GM23248 (cell line): Measurements from ENCODE around the gene ANKRA2. TPM values are rescaled to one million over a fixed set of nuclear protein-coding genes. Genes with fewer than 3 reads are reported as not detected.

Experiments
- DNase-seq: peaks from one replicate; pipeline ENCODE4 v3.0.0-alpha.2; 2015
- H2AFZ ChIP-seq: fragments of 200-600 bp; sonication (generic); 2 replicates; pipeline ENCODE4 v1.6.1; 2016; ENCODE audit warnings: antibody characterized with exemption
- H3F3A ChIP-seq: fragments of 200-600 bp; sonication (generic); 2 replicates; pipeline ENCODE4 v1.6.1; 2016; ENCODE audit warnings: mild to moderate bottlenecking, antibody characterized with exemption, mixed run types; ENCODE audit not compliant: insufficient read depth
- H3K27ac ChIP-seq: fragments of 200-600 bp; sonication (generic); 2 replicates; pipeline ENCODE4 v1.5.1; 2016; ENCODE audit warnings: mild to moderate bottlenecking
- H3K27me3 ChIP-seq: fragments of 200-600 bp; sonication (generic); replicated peaks from 2 replicates; pipeline ENCODE4 v1.6.1; 2016; ENCODE audit warnings: mild to moderate bottlenecking; ENCODE audit not compliant: insufficient read depth
- H3K36me3 ChIP-seq: fragments of 200-600 bp; sonication (generic); 2 replicates; pipeline ENCODE4 v1.6.1; 2016; ENCODE audit warnings: low read depth, mild to moderate bottlenecking
- H3K4me1 ChIP-seq: fragments of 200-600 bp; sonication (generic); 2 replicates; pipeline ENCODE4 v1.6.1; 2016; ENCODE audit warnings: mild to moderate bottlenecking; ENCODE audit not compliant: insufficient read depth
- H3K4me2 ChIP-seq: fragments of 200-600 bp; sonication (generic); one replicate; pipeline ENCODE4 v1.6.1; 2016; ENCODE audit warnings: mild to moderate bottlenecking; ENCODE audit not compliant: unreplicated experiment
- H3K4me3 ChIP-seq: fragments of 200-600 bp; sonication (generic); 2 replicates; pipeline ENCODE4 v1.5.1; 2016; ENCODE audit warnings: mild to moderate bottlenecking
- H3K79me2 ChIP-seq: fragments of 200-600 bp; sonication (generic); 2 replicates; pipeline ENCODE4 v1.6.1; 2016; ENCODE audit warnings: mild to moderate bottlenecking; ENCODE audit not compliant: insufficient read depth
- H3K9ac ChIP-seq: fragments of 200-600 bp; sonication (generic); 2 replicates; pipeline ENCODE4 v1.6.1; 2016; ENCODE audit warnings: mild to moderate bottlenecking
- H3K9me2 ChIP-seq: fragments of 200-600 bp; sonication (generic); 2 replicates; pipeline ENCODE4 v1.6.1; 2016; ENCODE audit warnings: mixed run types, mild to moderate bottlenecking, moderate library complexity; ENCODE audit not compliant: insufficient read depth
- H3K9me3 ChIP-seq: fragments of 200-600 bp; sonication (generic); one replicate; pipeline ENCODE4 v1.6.1; 2017; ENCODE audit warnings: low read depth
- H4K20me1 ChIP-seq: fragments of 200-600 bp; sonication (generic); 2 replicates; pipeline ENCODE4 v1.6.0; 2016; ENCODE audit not compliant: insufficient read depth
- EZH2 ChIP-seq: fragments of 200-600 bp; sonication (generic); IDR thresholded peaks from 2 replicates; pipeline ENCODE4 v1.6.1; 2018; ENCODE audit warnings: antibody characterized with exemption, mild to moderate bottlenecking; ENCODE audit not compliant: insufficient read depth, poor library complexity, severe bottlenecking
- EZH2phosphoT487 ChIP-seq: fragments of 200-600 bp; sonication (generic); IDR thresholded peaks from 2 replicates; pipeline ENCODE4 v1.6.1; 2018; ENCODE audit warnings: antibody characterized with exemption, moderate library complexity, mild to moderate bottlenecking, low read depth; ENCODE audit not compliant: insufficient read depth
- WGBS, 2 experiments: methylation state at CpG; one replicate each; pipeline ENCODE4 v1.1.6; 2015 to 2017; ENCODE audit warnings: low lambda C conversion rate in 2 of 2, low coverage in 1 of 2; ENCODE audit errors: missing lambda C conversion rate in 2 of 2; 5-methylcytosine and 5-hydroxymethylcytosine counted together
- in situ Hi-C: fragments of 300-500 bp; cut with MboI; formaldehyde crosslinking; loops from 2 replicates; pipeline ENCODE4 v1.15.0; 2020
- polyA plus RNA-seq: library from polyadenylated mRNA; unstranded; fragments of >200 nt; fragmentation: Nextera tagmentation; extraction: Ambion mirVana; gene quantifications from 2 replicates; pipeline ENCODE4 v1.2.1, GENCODE V29; 2016
- total RNA-seq: library from RNA; depleted of rRNA; stranded (reverse); fragments of >200 nt; shearing (Covaris generic); gene quantifications from 2 replicates; pipeline ENCODE4 v1.2.3, GENCODE V29; 2014

The ANKRA2 gene
- total and polyA plus RNA-seq, 2 experiments from 2014 or later, result 23.6 to 30.2 TPM

- peaks cover 9% of the 10 kb centered on the region for H3K4me1 ChIP-seq
- H3F3A ChIP-seq, result peaks cover 13% of the 10 kb centered on the region; the same call in 1 of the 2 replicates
- in situ Hi-C loops, result no loop called here
- TF ChIP-seq EZH2phosphoT487, result no peak
- TF ChIP-seq EZH2, result no peak
- H2AFZ ChIP-seq, result no peak overlapping the region
- no peaks in the 10 kb centered on the region for H3K79me2 ChIP-seq
- H3K4me3 ChIP-seq, result no peak overlapping the region
- no peaks in the 10 kb centered on the region for H3K9me2 ChIP-seq
- DNase-seq, result no peak
- no peak overlapping the region for H3K9ac ChIP-seq
- no peaks in the 10 kb centered on the region for H3K27me3 ChIP-seq
- WGBS, 2 experiments, result 74 to 75% methylated on average over 9 of the region's 9 CpGs
- H4K20me1 ChIP-seq, result no peaks in the 10 kb centered on the region
- no peaks in the 10 kb centered on the region for H3K36me3 ChIP-seq
- no peak overlapping the region for H3K4me2 ChIP-seq
- no peaks in the 10 kb centered on the region for H3K9me3 ChIP-seq
- no peak overlapping the region for H3K27ac ChIP-seq
These were observed 20.7 kb downstream of the ANKRA2 start for GRCh38 chr5:73544429-73545402.

DNA sequence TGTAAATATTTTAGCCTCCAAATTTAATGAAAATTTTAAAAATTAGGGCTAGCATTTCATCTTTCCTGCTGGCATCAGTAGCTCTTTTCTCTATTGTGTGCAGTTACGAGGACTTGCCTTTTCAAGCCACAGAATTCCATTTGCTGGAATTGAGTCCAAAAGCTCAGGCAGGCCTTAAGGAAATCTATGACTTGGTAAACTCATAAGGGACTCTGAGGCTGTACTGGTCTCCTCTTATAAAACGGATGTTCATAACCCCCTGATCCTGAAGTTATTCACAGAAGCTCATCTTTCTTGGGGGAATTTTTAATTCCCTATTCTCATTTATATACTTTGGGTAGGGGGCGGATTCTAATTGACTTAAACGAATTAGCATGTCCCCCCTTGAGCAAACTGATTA lies 23.4 kb downstream of the ANKRA2 start:
- H3K4me2 ChIP-seq, result no peak overlapping the region
- TF ChIP-seq EZH2 (no peak), EZH2phosphoT487 (no peak)
- no peaks in the 10 kb centered on the region for H3K9me3 ChIP-seq
- H3K27me3 ChIP-seq, result no peaks in the 10 kb centered on the region
- peaks cover 14% of the 10 kb centered on the region; the same call in 1 of the 2 replicates for H3F3A ChIP-seq
- H3K36me3 ChIP-seq, result no peaks in the 10 kb centered on the region
- in situ Hi-C loops, result no loop called here
- no peaks in the 10 kb centered on the region for H4K20me1 ChIP-seq
- no peak overlapping the region for H3K27ac ChIP-seq
- no peak overlapping the region for H3K4me3 ChIP-seq
- no peaks in the 10 kb centered on the region for H3K9me2 ChIP-seq
- 72 to 85% methylated on average over 4 of the region's 4 CpGs for WGBS, 2 experiments
- H3K9ac ChIP-seq, result no peak overlapping the region
- no peaks in the 10 kb centered on the region for H3K79me2 ChIP-seq
- no peak for DNase-seq
- H2AFZ ChIP-seq, result no peak overlapping the region
- peaks cover 10% of the 10 kb centered on the region for H3K4me1 ChIP-seq

GRCh38 chr5:73540192-73540591 lies 25.2 kb downstream of the ANKRA2 start:
- Histone ChIP-seq H3K4me3 (no peak overlapping the region), H3K9me3 (no peaks in the 10 kb centered on the region), H3F3A (peaks cover 14% of the 10 kb centered on the region; the same call in 1 of the 2 replicates), H3K4me2 (no peak overlapping the region), H4K20me1 (no peaks in the 10 kb centered on the region), H3K27me3 (no peaks in the 10 kb centered on the region), H2AFZ (no peak overlapping the region), H3K9me2 (no peaks in the 10 kb centered on the region), H3K36me3 (no peaks in the 10 kb centered on the region), H3K79me2 (no peaks in the 10 kb centered on the region), H3K27ac (no peak overlapping the region), H3K4me1 (peaks cover 10% of the 10 kb centered on the region), H3K9ac (no peak overlapping the region)
- DNase-seq, result peak; percentile 91
- TF ChIP-seq EZH2, result no peak
- TF ChIP-seq EZH2phosphoT487, result no peak
- in situ Hi-C loops, result no loop called here
- WGBS, 2 experiments, result 0 to 3% methylated on average over 2 to 3 of the region's 3 CpGs

- no peaks in the 10 kb centered on the region for H3K27me3 ChIP-seq
- peaks cover 10% of the 10 kb centered on the region for H3K4me1 ChIP-seq
- H3K4me2 ChIP-seq, result no peak overlapping the region
- no peak overlapping the region for H2AFZ ChIP-seq
- no peaks in the 10 kb centered on the region for H3K79me2 ChIP-seq
- in situ Hi-C loops, result no loop called here
- no peaks in the 10 kb centered on the region for H3K9me2 ChIP-seq
- no peaks in the 10 kb centered on the region for H3K9me3 ChIP-seq
- DNase-seq, result no peak
- H3K4me3 ChIP-seq, result no peak overlapping the region
- TF ChIP-seq EZH2phosphoT487, result no peak
- TF ChIP-seq EZH2, result no peak
- WGBS, 2 experiments, result 59 to 64% methylated on average over 2 of the region's 2 CpGs
- no peak overlapping the region for H3K9ac ChIP-seq
- H3K36me3 ChIP-seq, result no peaks in the 10 kb centered on the region
- H3K27ac ChIP-seq, result no peak overlapping the region
- no peaks in the 10 kb centered on the region for H4K20me1 ChIP-seq
- H3F3A ChIP-seq, result peaks cover 14% of the 10 kb centered on the region; the same call in 1 of the 2 replicates
These were observed 25.7 kb downstream of the ANKRA2 start for GRCh38 chr5:73539730-73540129.
